Raji (cell line): ENCODE results near the gene WDR90.

Source experiments
- POLR2A ChIP-seq: IDR thresholded peaks from 2 replicates; pipeline ENCODE4 v1.6.1; 2011; ENCODE audit warnings: low read depth, low read length, control low read depth; ENCODE audit not compliant: insufficient read depth

WDR90 gene

GRCh38 chr16:659618-660017 is 10.5 kb downstream of the WDR90 start:
- no peak for TF ChIP-seq POLR2A

- no peak for TF ChIP-seq POLR2A
Measured at GRCh38 chr16:660132-660458, 10.9 kb downstream of the WDR90 start.

- no peak for TF ChIP-seq POLR2A
Measured at GRCh38 chr16:660459-661183, 11.5 kb downstream of the WDR90 start.

- TF ChIP-seq POLR2A, result no peak
Measured at GRCh38 chr16:661184-661821, 12.1 kb downstream of the WDR90 start.

- TF ChIP-seq POLR2A, result no peak
Measured at GRCh38 chr16:662095-662494, 12.9 kb downstream of the WDR90 start.

- no peak for TF ChIP-seq POLR2A
Measured at GRCh38 chr16:662597-662996, 13.4 kb downstream of the WDR90 start.

- no peak for TF ChIP-seq POLR2A
Measured at GRCh38 chr16:666572-666971, 17.4 kb downstream of the WDR90 start.

GRCh38 chr16:667113-667779 is 18.1 kb downstream of the WDR90 start:
- TF ChIP-seq POLR2A, result no peak

- TF ChIP-seq POLR2A, result peak; percentile 75
Measured at GRCh38 chr16:667780-668518, 18.8 kb downstream of the WDR90 start, which contains the start of gene RHOT2. Gene RHOT2 (plus strand): TSS chr16:668132. CDS start chr16:668200, 68 bp downstream.

GRCh38 chr16:668519-669171 is 19.5 kb downstream of the WDR90 start:
- no peak for TF ChIP-seq POLR2A

GRCh38 chr16:669666-670065 is 20.5 kb downstream of the WDR90 start:
- TF ChIP-seq POLR2A, result no peak

GRCh38 chr16:670485-671352 is 21.6 kb downstream of the WDR90 start:
- TF ChIP-seq POLR2A, result no peak

- no peak for TF ChIP-seq POLR2A
Measured at GRCh38 chr16:671353-672131, 22.4 kb downstream of the WDR90 start.

- no peak for TF ChIP-seq POLR2A
Measured at GRCh38 chr16:672371-672770, 23.2 kb downstream of the WDR90 start.

- TF ChIP-seq POLR2A, result no peak
Measured at GRCh38 chr16:672851-673250, 23.7 kb downstream of the WDR90 start.
